Natural killer cell (primary cell): ENCODE measurements around the gene B4GALT7. TPM values are rescaled to one million over a fixed set of nuclear protein-coding genes. Genes with fewer than 3 reads are reported as not detected.
"Not testable (repeated sequence)": the region's sequence is repeated elsewhere in the genome, so short reads cannot be mapped to it uniquely, and the experiment has no call there.

ENCODE experiments used
- ATAC-seq, 3 donors: fragments of 150-1000 bp in 2 of 3; fragments of 200-7000 bp in 1 of 3; cut with Tn5 transposase; 1 replicate in 1 of 3; 2 replicates in 2 of 3; pipeline ENCODE4 v1.10.0; 2021; ENCODE audit warnings: mild to moderate bottlenecking in 2 of 3, moderate library complexity in 2 of 3
- DNase-seq, 2 donors: peaks; one replicate each; pipeline versions ENCODE4 v3.0.0 to v3.0.0-alpha.2; 2013 to 2021; ENCODE audit warnings: mixed read lengths in 1 of 2
- H3K27ac ChIP-seq: one replicate; pipeline ENCODE4 v1.5.1; 2013; ENCODE audit warnings: mild to moderate bottlenecking, low read length
- H3K27me3 ChIP-seq: one replicate; pipeline ENCODE4 v1.6.1; 2013; ENCODE audit warnings: low read length; ENCODE audit not compliant: control insufficient read depth, insufficient read depth
- H3K36me3 ChIP-seq: one replicate; pipeline ENCODE4 v1.6.1; 2013; ENCODE audit warnings: low read length; ENCODE audit not compliant: control insufficient read depth, insufficient read depth
- H3K4me1 ChIP-seq: one replicate; pipeline ENCODE4 v1.6.1; 2013; ENCODE audit warnings: low read length; ENCODE audit not compliant: control insufficient read depth, insufficient read depth
- H3K4me3 ChIP-seq: one replicate; pipeline ENCODE4 v1.5.1; 2013; ENCODE audit warnings: low read length
- H3K9me3 ChIP-seq: one replicate; pipeline ENCODE4 v1.6.1; 2013; ENCODE audit warnings: low read length; ENCODE audit not compliant: control insufficient read depth, insufficient read depth
- H3K27ac Mint-ChIP-seq, 2 donors: one replicate each; pipeline ENCODE4 v1.8.0; 2022; ENCODE audit warnings: mild to moderate bottlenecking in 2 of 2, mixed read lengths in 2 of 2, moderate library complexity in 1 of 2
- H3K27me3 Mint-ChIP-seq, 2 donors: one replicate each; pipeline ENCODE4 v1.8.0; 2022; ENCODE audit warnings: low read depth in 2 of 2, mixed read lengths in 2 of 2
- H3K36me3 Mint-ChIP-seq: one replicate; pipeline ENCODE4 v1.8.0; 2022; ENCODE audit warnings: mixed read lengths
- H3K4me1 Mint-ChIP-seq, 2 donors: one replicate each; pipeline ENCODE4 v1.8.0; 2022; ENCODE audit warnings: mixed read lengths in 2 of 2
- H3K4me3 Mint-ChIP-seq: one replicate; pipeline ENCODE4 v1.8.0; 2022; ENCODE audit warnings: mild to moderate bottlenecking, moderate library complexity, mixed read lengths
- H3K9me3 Mint-ChIP-seq, 2 donors: one replicate each; pipeline ENCODE4 v1.8.0; 2022; ENCODE audit warnings: mixed read lengths in 2 of 2
- WGBS: methylation state at CpG from one replicate; pipeline ENCODE4 v1.1.7; 2013; ENCODE audit warnings: missing lambda C conversion rate; ENCODE audit not compliant: insufficient coverage; 5-methylcytosine and 5-hydroxymethylcytosine counted together
- intact Hi-C: fragments of 100-400 bp; cut with micrococcal nuclease; formaldehyde crosslinking; loops from one replicate; pipeline ENCODE4 v1.14.2; 2022
- total RNA-seq, 4 donors: library from RNA; stranded (reverse); fragments of 120-200 nt in 1 of 4; gene quantifications; one replicate each; pipeline versions ENCODE4 v1.2.3 to v1.2.4, GENCODE V29; 2013 to 2022

The B4GALT7 gene
- total RNA-seq, 3 donors from 2014 or later (not counting 1 experiment from before 2014, with no cell fraction given) = 28.7 to 38.5 (median 28.7) TPM

DNA sequence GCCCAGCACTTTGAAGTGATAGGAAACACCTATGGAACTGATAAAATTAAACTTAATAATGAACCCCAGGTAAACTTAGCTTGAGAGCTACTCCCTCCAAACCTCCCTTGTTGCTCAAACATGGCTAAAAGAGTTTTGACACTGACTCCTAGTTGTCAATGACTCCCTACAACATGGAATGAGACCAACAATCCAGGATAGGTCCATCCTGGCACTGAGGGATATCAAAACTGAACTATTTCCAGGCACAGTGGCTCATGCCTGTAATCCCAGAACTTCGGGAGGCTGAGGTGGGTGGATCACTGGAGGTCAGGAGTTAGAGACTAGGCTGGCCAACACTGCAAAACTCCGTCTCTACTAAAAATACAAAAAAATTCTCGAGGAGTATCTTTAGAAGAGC is 58.6 kb downstream of the B4GALT7 start:
- WGBS = 100% methylated on average over 1 of the region's 3 CpGs
- H3K27me3 ChIP-seq, H3K4me1 ChIP-seq, H3K27me3 Mint-ChIP-seq, DNase-seq, H3K36me3 Mint-ChIP-seq, ATAC-seq, H3K27ac ChIP-seq, intact Hi-C loops, H3K9me3 Mint-ChIP-seq, H3K4me3 ChIP-seq, H3K4me3 Mint-ChIP-seq, H3K27ac Mint-ChIP-seq, H3K9me3 ChIP-seq, H3K36me3 ChIP-seq: not testable (repeated sequence)
- H3K4me1 Mint-ChIP-seq = peaks cover 0 to 17% of the 10 kb centered on the region in 2 donors

Other genes starting within 250 kb of the B4GALT7 start
- 100 to 1,000 TPM; 112 to 124 (median 114) TPM for gene LMAN2, start 248.5 kb upstream of the B4GALT7 start, total RNA-seq
- 10 to 100 TPM; 57.3 to 87.0 (median 66.1) TPM for gene RGS14, start 242.2 kb upstream of the B4GALT7 start, total RNA-seq
- gene SLC34A1, start 215.7 kb upstream of the B4GALT7 start, total RNA-seq = under 1 TPM; 0.50 to 0.66 (median 0.63) TPM
- gene PFN3, start 199.5 kb upstream of the B4GALT7 start, total RNA-seq = not detected
- gene F12, start 190.6 kb upstream of the B4GALT7 start, total RNA-seq = 1 to 10 TPM in 1 of 3 donors, under 1 TPM in 2; 0.66 to 1.7 (median 0.93) TPM
- gene GRK6, start 173.5 kb upstream of the B4GALT7 start, total RNA-seq = 100 to 1,000 TPM; 173 to 221 (median 190) TPM
- gene PRR7, start 153.3 kb upstream of the B4GALT7 start, total RNA-seq = 10 to 100 TPM; 21.6 to 27.9 (median 23.3) TPM
- gene DBN1, start 126.5 kb upstream of the B4GALT7 start, total RNA-seq = 10 to 100 TPM; 13.7 to 25.2 (median 15.0) TPM
- 10 to 100 TPM in 2 of 3 donors, 1 to 10 TPM in 1; 9.7 to 58.7 (median 14.7) TPM for gene PDLIM7, start 102.5 kb upstream of the B4GALT7 start, total RNA-seq
- 10 to 100 TPM in 1 of 3 donors, 1 to 10 TPM in 2; 3.5 to 19.8 (median 9.1) TPM for gene DOK3, start 90.3 kb upstream of the B4GALT7 start, total RNA-seq
- gene DDX41, start 83.2 kb upstream of the B4GALT7 start, total RNA-seq = 100 to 1,000 TPM in 1 of 3 donors, 10 to 100 TPM in 2; 66.6 to 106 (median 78.3) TPM
- 100 to 1,000 TPM; 203 to 235 (median 216) TPM for gene FAM193B, start 45.6 kb upstream of the B4GALT7 start, total RNA-seq
- gene TMED9, start 7.9 kb upstream of the B4GALT7 start, total RNA-seq = 100 to 1,000 TPM in 1 of 3 donors, 10 to 100 TPM in 2; 91.2 to 114 (median 94.4) TPM
- 1 to 10 TPM in 1 of 3 donors, under 1 TPM in 2; 0.63 to 3.5 (median 0.85) TPM for gene FAM153A, start 182.8 kb downstream of the B4GALT7 start, total RNA-seq